Ovary (tissue), 3 donors: ENCODE results near the gene DENND5B.

ENCODE experiments used
- EP300 ChIP-seq: sonication (generic); formaldehyde crosslinking; IDR thresholded peaks from one replicate; pipeline ENCODE4 v1.6.1; 2017; ENCODE audit warnings: antibody characterized with exemption
- TF ChIP-seq, protein P1 (sequence below), 3 donors: fragments of 450-650 bp in 2 of 3; fragments of 200-600 bp in 1 of 3; IDR thresholded peaks; one replicate each; pipeline versions ENCODE4 v1.5.1 to v1.8.0; 2016 to 2022; ENCODE audit warnings: antibody characterized with exemption in 3 of 3, mild to moderate bottlenecking in 1 of 3
- donor health status: DM: no; HTN: no; CAD: no.

DNA sequence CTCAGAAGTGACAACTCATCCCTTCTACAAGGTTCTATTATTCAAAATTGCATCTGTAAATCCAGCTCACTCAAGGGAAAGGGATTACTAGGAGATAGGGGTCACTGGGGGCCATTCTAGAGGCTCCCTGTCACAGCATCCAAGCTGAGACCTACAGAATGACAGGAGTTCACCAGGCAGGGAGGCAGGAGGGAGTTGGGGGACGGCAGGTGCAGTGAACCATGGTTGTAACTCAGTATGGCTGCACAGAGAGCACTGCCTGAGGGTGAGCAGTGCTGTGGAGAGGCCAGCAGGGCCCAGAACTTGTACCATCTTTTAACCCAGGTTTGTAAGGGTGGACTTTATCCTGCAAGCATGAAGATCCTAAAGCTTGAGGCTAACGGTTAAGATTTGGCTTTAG is 227.1 kb downstream of the DENND5B start:
- TF ChIP-seq, protein P1, sequence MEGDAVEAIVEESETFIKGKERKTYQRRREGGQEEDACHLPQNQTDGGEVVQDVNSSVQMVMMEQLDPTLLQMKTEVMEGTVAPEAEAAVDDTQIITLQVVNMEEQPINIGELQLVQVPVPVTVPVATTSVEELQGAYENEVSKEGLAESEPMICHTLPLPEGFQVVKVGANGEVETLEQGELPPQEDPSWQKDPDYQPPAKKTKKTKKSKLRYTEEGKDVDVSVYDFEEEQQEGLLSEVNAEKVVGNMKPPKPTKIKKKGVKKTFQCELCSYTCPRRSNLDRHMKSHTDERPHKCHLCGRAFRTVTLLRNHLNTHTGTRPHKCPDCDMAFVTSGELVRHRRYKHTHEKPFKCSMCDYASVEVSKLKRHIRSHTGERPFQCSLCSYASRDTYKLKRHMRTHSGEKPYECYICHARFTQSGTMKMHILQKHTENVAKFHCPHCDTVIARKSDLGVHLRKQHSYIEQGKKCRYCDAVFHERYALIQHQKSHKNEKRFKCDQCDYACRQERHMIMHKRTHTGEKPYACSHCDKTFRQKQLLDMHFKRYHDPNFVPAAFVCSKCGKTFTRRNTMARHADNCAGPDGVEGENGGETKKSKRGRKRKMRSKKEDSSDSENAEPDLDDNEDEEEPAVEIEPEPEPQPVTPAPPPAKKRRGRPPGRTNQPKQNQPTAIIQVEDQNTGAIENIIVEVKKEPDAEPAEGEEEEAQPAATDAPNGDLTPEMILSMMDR (IDR thresholded peaks at IDR 0.05) = no peak
- TF ChIP-seq EP300 = no peak
